HepG2 (cell line): ENCODE results near the gene ZBTB7B. TPM values are rescaled to one million over a fixed set of nuclear protein-coding genes. Genes with fewer than 3 reads are reported as not detected.
A peak's percentile ranks its signal among the peaks of the same experiment; 100 is the strongest.

Experiments used
- HIVEP1 ChIP-seq: sonication (generic); formaldehyde crosslinking; IDR thresholded peaks from 2 replicates; pipeline ENCODE4 v1.4.0; 2020; ENCODE audit warnings: mild to moderate bottlenecking, missing genetic modification reagents
- MED13 ChIP-seq: sonication (generic); formaldehyde crosslinking; IDR thresholded peaks from 2 replicates; pipeline ENCODE4 v1.5.0; 2020; ENCODE audit warnings: missing genetic modification reagents
- NFKBIZ ChIP-seq: IDR thresholded peaks from 2 replicates; pipeline ENCODE4 v1.6.1; 2018; ENCODE audit warnings: missing genetic modification reagents, missing compliant biosample characterization
- NFYC ChIP-seq: IDR thresholded peaks from 2 replicates; pipeline ENCODE4 v1.6.1; 2016; ENCODE audit warnings: missing genetic modification reagents, missing compliant biosample characterization
- NPAS2 ChIP-seq: sonication (generic); formaldehyde crosslinking; IDR thresholded peaks from 2 replicates; pipeline ENCODE4 v1.8.0; 2022; ENCODE audit warnings: mild to moderate bottlenecking, missing genetic modification reagents, borderline replicate concordance
- NR2F1 ChIP-seq, 2 experiments: fragments of 450-650 bp in 1 of 2; formaldehyde crosslinking in 1 of 2; IDR thresholded peaks; 2 replicates each; pipeline versions ENCODE4 v1.5.0 to v1.6.1; 2016 to 2020; ENCODE audit warnings: mild to moderate bottlenecking in 1 of 2, missing compliant biosample characterization in 1 of 2, missing genetic modification reagents in 1 of 2, moderate library complexity in 1 of 2
- REL ChIP-seq: sonication (generic); formaldehyde crosslinking; conservative IDR thresholded peaks from 2 replicates; pipeline ENCODE4 v1.8.0; 2022; ENCODE audit warnings: mild to moderate bottlenecking, missing genetic modification reagents, moderate library complexity
- RFX5 ChIP-seq: IDR thresholded peaks from 2 replicates; pipeline ENCODE4 v1.6.1; 2011; ENCODE audit warnings: low read depth, low read length, improper control_type of control experiment
- ZKSCAN5 ChIP-seq: sonication (generic); formaldehyde crosslinking; IDR thresholded peaks from 2 replicates; pipeline ENCODE4 v1.5.1; 2020; ENCODE audit warnings: mild to moderate bottlenecking, missing genetic modification reagents
- ZNF446 ChIP-seq: sonication (generic); formaldehyde crosslinking; IDR thresholded peaks from 2 replicates; pipeline ENCODE4 v1.5.0; 2020; ENCODE audit warnings: mild to moderate bottlenecking, missing genetic modification reagents
- ZSCAN20 ChIP-seq: sonication (generic); formaldehyde crosslinking; IDR thresholded peaks from 2 replicates; pipeline ENCODE4 v1.4.0; 2020; ENCODE audit warnings: missing genetic modification reagents, mild to moderate bottlenecking, borderline replicate concordance
- polyA plus RNA-seq, 8 experiments: library from polyadenylated mRNA; depleted of rRNA in 3 of 8; stranded (reverse) in 7 of 8; unstranded in 1 of 8; fragments of >200 nt; fragmentation: Illumina TruSeq in 4 of 8; extraction: Trizol in 4 of 8; gene quantifications; 2 replicates each; pipeline versions ENCODE4 v1.2.1 to v1.2.3, GENCODE V29; 2011 to 2016; ENCODE audit warnings: low read depth in 4 of 8, missing spikeins in 1 of 8, mixed read lengths in 1 of 8; ENCODE audit not compliant: insufficient read depth in 1 of 8
- total RNA-seq, 5 experiments: library from RNA; depleted of rRNA; stranded (reverse); fragments of >200 nt; fragmentation: Illumina TruSeq; extraction: Trizol; gene quantifications; 2 replicates each; pipeline ENCODE4 v1.2.3, GENCODE V29; 2016; ENCODE audit warnings: low read depth in 1 of 5
- TF ChIP-seq, protein P1 (sequence below): sonication (generic); formaldehyde crosslinking; IDR thresholded peaks from 2 replicates; pipeline ENCODE4 v1.8.0; 2023; ENCODE audit warnings: mild to moderate bottlenecking, missing genetic modification reagents
- TF ChIP-seq, protein P2 (sequence below): sonication (generic); formaldehyde crosslinking; IDR thresholded peaks from 2 replicates; pipeline ENCODE4 v1.8.0; 2022; ENCODE audit warnings: missing genetic modification reagents, mild to moderate bottlenecking, moderate library complexity, borderline replicate concordance
- TF ChIP-seq, protein P3 (sequence below): sonication (generic); formaldehyde crosslinking; IDR thresholded peaks from 2 replicates; pipeline ENCODE4 v1.8.1; 2022; ENCODE audit warnings: low read depth, mild to moderate bottlenecking, missing genetic modification reagents
- TF ChIP-seq, protein P4 (sequence below): sonication (generic); formaldehyde crosslinking; conservative IDR thresholded peaks from 2 replicates; pipeline ENCODE4 v1.8.0; 2022; ENCODE audit warnings: low read depth, missing genetic modification reagents
- TF ChIP-seq, protein P5 (sequence below): sonication (generic); formaldehyde crosslinking; IDR thresholded peaks from 2 replicates; pipeline ENCODE4 v1.5.0; 2020; ENCODE audit warnings: mild to moderate bottlenecking, missing genetic modification reagents, borderline replicate concordance
- TF ChIP-seq, protein P6 (sequence below): IDR thresholded peaks from 2 replicates; pipeline ENCODE4 v1.6.1; 2016; ENCODE audit warnings: missing compliant biosample characterization, missing genetic modification reagents, borderline replicate concordance

Gene ZBTB7B
- total and polyA plus RNA-seq, 2 of the 13 experiments (the other 11 are each of a cell fraction or from before 2014, with no cell fraction given) = 15.5 to 17.5 TPM

DNA sequence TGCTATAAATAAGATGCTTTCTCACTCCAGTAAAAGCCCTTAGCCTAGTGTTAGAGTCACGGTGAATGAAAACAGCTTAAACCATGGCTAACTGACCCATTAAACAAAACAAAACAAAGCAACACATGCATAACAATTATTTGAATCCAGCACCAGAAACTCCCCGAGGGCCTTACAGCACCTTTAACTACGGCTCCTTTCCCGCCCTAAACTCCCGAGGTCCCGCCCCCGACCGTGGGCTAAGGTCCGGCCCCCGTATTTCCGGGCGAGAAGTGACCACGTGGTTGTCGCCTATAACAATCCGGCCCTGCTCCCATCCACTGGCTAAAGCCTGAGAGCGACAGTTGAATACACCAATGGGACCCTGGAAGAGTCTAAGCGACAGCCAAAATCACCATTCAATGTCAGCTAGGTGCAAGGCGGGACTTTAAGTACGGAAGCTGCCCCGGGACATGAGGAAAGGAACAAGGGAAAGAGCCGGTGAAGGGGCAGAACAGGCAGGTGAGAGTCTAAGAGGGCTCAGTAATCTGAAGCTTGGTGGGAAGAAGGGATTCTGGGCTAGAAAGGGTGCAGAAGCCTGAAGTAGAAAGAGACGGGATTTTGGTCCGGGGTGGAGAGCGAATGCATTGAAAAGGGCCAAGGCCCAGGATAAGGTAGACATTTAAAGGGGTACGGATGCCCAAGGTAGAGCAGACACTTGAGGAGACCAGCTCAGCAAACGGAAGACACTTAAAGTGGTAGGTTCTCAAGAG, 19.5 kb upstream of the ZBTB7B start, which contains the start of gene FLAD1 (continued):
- TF ChIP-seq, protein P1, sequence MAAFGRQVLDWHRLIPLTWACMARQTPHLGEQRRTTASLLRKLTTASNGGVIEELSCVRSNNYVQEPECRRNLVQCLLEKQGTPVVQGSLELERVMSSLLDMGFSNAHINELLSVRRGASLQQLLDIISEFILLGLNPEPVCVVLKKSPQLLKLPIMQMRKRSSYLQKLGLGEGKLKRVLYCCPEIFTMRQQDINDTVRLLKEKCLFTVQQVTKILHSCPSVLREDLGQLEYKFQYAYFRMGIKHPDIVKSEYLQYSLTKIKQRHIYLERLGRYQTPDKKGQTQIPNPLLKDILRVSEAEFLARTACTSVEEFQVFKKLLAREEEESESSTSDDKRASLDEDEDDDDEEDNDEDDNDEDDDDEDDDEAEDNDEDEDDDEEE (CRISPR knock-in tag) = no peak
- no peak for TF ChIP-seq NPAS2 (CRISPR knock-in tag)
- TF ChIP-seq, protein P2, sequence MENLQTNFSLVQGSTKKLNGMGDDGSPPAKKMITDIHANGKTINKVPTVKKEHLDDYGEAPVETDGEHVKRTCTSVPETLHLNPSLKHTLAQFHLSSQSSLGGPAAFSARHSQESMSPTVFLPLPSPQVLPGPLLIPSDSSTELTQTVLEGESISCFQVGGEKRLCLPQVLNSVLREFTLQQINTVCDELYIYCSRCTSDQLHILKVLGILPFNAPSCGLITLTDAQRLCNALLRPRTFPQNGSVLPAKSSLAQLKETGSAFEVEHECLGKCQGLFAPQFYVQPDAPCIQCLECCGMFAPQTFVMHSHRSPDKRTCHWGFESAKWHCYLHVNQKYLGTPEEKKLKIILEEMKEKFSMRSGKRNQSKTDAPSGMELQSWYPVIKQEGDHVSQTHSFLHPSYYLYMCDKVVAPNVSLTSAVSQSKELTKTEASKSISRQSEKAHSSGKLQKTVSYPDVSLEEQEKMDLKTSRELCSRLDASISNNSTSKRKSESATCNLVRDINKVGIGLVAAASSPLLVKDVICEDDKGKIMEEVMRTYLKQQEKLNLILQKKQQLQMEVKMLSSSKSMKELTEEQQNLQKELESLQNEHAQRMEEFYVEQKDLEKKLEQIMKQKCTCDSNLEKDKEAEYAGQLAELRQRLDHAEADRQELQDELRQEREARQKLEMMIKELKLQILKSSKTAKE (CRISPR knock-in tag) = no peak
- 0 out of 2 replicates have a peak, but pooled peaks have one; percentile 41 for TF ChIP-seq HIVEP1 (CRISPR knock-in tag)
- TF ChIP-seq, protein P3, sequence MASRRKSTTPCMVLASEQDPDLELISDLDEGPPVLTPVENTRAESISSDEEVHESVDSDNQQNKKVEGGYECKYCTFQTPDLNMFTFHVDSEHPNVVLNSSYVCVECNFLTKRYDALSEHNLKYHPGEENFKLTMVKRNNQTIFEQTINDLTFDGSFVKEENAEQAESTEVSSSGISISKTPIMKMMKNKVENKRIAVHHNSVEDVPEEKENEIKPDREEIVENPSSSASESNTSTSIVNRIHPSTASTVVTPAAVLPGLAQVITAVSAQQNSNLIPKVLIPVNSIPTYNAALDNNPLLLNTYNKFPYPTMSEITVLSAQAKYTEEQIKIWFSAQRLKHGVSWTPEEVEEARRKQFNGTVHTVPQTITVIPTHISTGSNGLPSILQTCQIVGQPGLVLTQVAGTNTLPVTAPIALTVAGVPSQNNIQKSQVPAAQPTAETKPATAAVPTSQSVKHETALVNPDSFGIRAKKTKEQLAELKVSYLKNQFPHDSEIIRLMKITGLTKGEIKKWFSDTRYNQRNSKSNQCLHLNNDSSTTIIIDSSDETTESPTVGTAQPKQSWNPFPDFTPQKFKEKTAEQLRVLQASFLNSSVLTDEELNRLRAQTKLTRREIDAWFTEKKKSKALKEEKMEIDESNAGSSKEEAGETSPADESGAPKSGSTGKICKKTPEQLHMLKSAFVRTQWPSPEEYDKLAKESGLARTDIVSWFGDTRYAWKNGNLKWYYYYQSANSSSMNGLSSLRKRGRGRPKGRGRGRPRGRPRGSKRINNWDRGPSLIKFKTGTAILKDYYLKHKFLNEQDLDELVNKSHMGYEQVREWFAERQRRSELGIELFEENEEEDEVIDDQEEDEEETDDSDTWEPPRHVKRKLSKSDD (CRISPR knock-in tag) = no peak
- TF ChIP-seq NFYC (CRISPR knock-in tag) = peak; percentile 100
- TF ChIP-seq RFX5 = no peak
- TF ChIP-seq REL (CRISPR knock-in tag) = no peak
- peak; percentile 84; the same call in 1 of the 2 replicates for TF ChIP-seq NFKBIZ (CRISPR knock-in tag)
- TF ChIP-seq, protein P4, sequence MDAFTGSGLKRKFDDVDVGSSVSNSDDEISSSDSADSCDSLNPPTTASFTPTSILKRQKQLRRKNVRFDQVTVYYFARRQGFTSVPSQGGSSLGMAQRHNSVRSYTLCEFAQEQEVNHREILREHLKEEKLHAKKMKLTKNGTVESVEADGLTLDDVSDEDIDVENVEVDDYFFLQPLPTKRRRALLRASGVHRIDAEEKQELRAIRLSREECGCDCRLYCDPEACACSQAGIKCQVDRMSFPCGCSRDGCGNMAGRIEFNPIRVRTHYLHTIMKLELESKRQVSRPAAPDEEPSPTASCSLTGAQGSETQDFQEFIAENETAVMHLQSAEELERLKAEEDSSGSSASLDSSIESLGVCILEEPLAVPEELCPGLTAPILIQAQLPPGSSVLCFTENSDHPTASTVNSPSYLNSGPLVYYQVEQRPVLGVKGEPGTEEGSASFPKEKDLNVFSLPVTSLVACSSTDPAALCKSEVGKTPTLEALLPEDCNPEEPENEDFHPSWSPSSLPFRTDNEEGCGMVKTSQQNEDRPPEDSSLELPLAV (CRISPR knock-in tag) = no peak
- no peak for TF ChIP-seq MED13 (CRISPR knock-in tag)
- no peak for TF ChIP-seq NR2F1 (CRISPR knock-in tag; IDR thresholded peaks at IDR 0.05)
- TF ChIP-seq, protein P5, sequence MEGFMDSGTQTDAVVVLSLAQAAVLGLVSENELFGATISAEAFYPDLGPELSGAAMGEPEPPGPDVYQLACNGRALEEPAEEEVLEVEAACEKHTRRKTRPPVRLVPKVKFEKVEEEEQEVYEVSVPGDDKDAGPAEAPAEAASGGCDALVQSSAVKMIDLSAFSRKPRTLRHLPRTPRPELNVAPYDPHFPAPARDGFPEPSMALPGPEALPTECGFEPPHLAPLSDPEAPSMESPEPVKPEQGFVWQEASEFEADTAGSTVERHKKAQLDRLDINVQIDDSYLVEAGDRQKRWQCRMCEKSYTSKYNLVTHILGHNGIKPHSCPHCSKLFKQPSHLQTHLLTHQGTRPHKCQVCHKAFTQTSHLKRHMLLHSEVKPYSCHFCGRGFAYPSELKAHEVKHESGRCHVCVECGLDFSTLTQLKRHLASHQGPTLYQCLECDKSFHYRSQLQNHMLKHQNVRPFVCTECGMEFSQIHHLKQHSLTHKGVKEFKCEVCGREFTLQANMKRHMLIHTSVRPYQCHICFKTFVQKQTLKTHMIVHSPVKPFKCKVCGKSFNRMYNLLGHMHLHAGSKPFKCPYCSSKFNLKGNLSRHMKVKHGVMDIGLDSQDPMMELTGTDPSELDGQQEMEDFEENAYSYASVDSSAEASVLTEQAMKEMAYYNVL (CRISPR knock-in tag) = peak; percentile 78; the same call in 1 of the 2 replicates
- no peak for TF ChIP-seq ZSCAN20 (CRISPR knock-in tag)
- TF ChIP-seq, protein P6, sequence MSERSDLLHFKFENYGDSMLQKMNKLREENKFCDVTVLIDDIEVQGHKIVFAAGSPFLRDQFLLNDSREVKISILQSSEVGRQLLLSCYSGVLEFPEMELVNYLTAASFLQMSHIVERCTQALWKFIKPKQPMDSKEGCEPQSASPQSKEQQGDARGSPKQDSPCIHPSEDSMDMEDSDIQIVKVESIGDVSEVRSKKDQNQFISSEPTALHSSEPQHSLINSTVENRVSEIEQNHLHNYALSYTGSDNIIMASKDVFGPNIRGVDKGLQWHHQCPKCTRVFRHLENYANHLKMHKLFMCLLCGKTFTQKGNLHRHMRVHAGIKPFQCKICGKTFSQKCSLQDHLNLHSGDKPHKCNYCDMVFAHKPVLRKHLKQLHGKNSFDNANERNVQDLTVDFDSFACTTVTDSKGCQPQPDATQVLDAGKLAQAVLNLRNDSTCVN (CRISPR knock-in tag) = peak; percentile 54; the same call in 1 of the 2 replicates
- no peak for TF ChIP-seq ZKSCAN5
- no peak for TF ChIP-seq ZNF446 (CRISPR knock-in tag)
